K562 (cell line): ENCODE measurements around the gene SOX2. TPM values are rescaled to one million over a fixed set of nuclear protein-coding genes. Genes with fewer than 3 reads are reported as not detected.

Experiments
- ATAC-seq: fragments of 200-7000 bp; cut with Tn5 transposase; 3 replicates; pipeline ENCODE4 v1.9.1; 2020; ENCODE audit warnings: moderate library complexity
- BruUV-seq: library from RNA; stranded (reverse); fragments of 400-500 nt; replicated peaks from 2 replicates; lab custom pipeline; 2021; lab: Mats Ljungman, UMichigan
- CTCF ChIA-PET: fragments of 300-600 bp; formaldehyde crosslinking; extraction: SDS; loops from one replicate; lab custom pipeline; 2021; ENCODE audit warnings: low intra/inter-chr PET ratio; lab: Yijun Ruan, JAX
- POLR2A ChIA-PET: fragments of 300-600, 350-650 bp; sonication (Branson Sonifier 250); formaldehyde crosslinking; extraction: SDS; loops from one replicate; lab custom pipeline; 2021; ENCODE audit warnings: antibody characterized with exemption, inconsistent platforms; lab: Yijun Ruan, JAX
- DNase-seq, 4 experiments: peaks; one replicate each; pipeline versions ENCODE4 v3.0.0 to v3.0.0-alpha.2; 2011 to 2018; ENCODE audit warnings: low spot score in 3 of 4, mixed read lengths in 3 of 4; ENCODE audit errors: extremely low read depth in 1 of 4
- FAIRE-seq: peaks from 2 replicates; lab custom pipeline; 2011; peaks lifted over from hg19 to GRCh38; lab: Jason Lieb, UNC
- H2AFZ ChIP-seq: 2 replicates; pipeline ENCODE4 v1.6.0; 2011; ENCODE audit warnings: low read depth, low read length, control low read depth, inconsistent platforms
- H3K27ac ChIP-seq: fragments of 200-600 bp; 3 replicates; pipeline ENCODE4 v1.8.0; 2011; ENCODE audit warnings: low read depth, mild to moderate bottlenecking, control low read depth, inconsistent platforms, low read length, moderate library complexity, mixed read lengths; ENCODE audit errors: extremely low read depth
- H3K27me3 ChIP-seq, 2 experiments: fragments of 300-600 bp in 1 of 2; 2 replicates in 1 of 2; 3 replicates in 1 of 2; pipeline versions ENCODE4 v1.6.0 to v1.8.0; 2011; ENCODE audit warnings: inconsistent platforms in 2 of 2, low read length in 2 of 2, mild to moderate bottlenecking in 1 of 2, mixed read lengths in 1 of 2, moderate library complexity in 1 of 2; ENCODE audit not compliant: control insufficient read depth in 2 of 2, insufficient read depth in 2 of 2
- H3K36me3 ChIP-seq: fragments of 300-600 bp; 3 replicates; pipeline ENCODE4 v1.8.0; 2011; ENCODE audit warnings: mild to moderate bottlenecking, low read length, inconsistent platforms; ENCODE audit not compliant: control insufficient read depth, insufficient read depth
- H3K4me1 ChIP-seq, 2 experiments: fragments of 200-600 bp in 1 of 2; replicated peaks in 1 of 2; 2 replicates in 1 of 2; 3 replicates in 1 of 2; pipeline versions ENCODE4 v1.5.1 to v1.8.0; 2011; ENCODE audit warnings: inconsistent platforms in 2 of 2, low read length in 2 of 2, mild to moderate bottlenecking in 1 of 2, mixed read lengths in 1 of 2, moderate library complexity in 1 of 2; ENCODE audit not compliant: control insufficient read depth in 2 of 2, insufficient read depth in 2 of 2
- H3K4me2 ChIP-seq: 2 replicates; pipeline ENCODE4 v1.6.1; 2011; ENCODE audit warnings: low read length, control low read depth, inconsistent platforms, mixed read lengths; ENCODE audit not compliant: insufficient read depth
- H3K4me3 ChIP-seq: fragments of 200-600 bp; sonication (generic), shearing (Covaris generic); 2 replicates; pipeline ENCODE4 v1.5.1; 2016; ENCODE audit warnings: control low read depth, inconsistent platforms
- H3K79me2 ChIP-seq: fragments of 200-600 bp; 3 replicates; pipeline ENCODE4 v1.8.0; 2011; ENCODE audit warnings: low read length, inconsistent platforms; ENCODE audit not compliant: control insufficient read depth, insufficient read depth
- H3K9ac ChIP-seq, 2 experiments: 2 replicates each; pipeline versions ENCODE4 v1.6.0 to v1.6.1; 2011; ENCODE audit warnings: low read depth in 2 of 2, low read length in 2 of 2, control low read depth in 1 of 2, inconsistent platforms in 1 of 2, mild to moderate bottlenecking in 1 of 2, mixed read lengths in 1 of 2; ENCODE audit not compliant: insufficient read depth in 1 of 2
- H3K9me1 ChIP-seq: one replicate; pipeline ENCODE4 v1.6.0; 2011; ENCODE audit warnings: inconsistent platforms, mild to moderate bottlenecking, low read length, moderate library complexity; ENCODE audit not compliant: control insufficient read depth, insufficient read depth
- H3K9me3 ChIP-seq: replicated peaks from 2 replicates; pipeline ENCODE4 v1.5.1; 2011; ENCODE audit warnings: low read depth, low read length, inconsistent platforms; ENCODE audit not compliant: control insufficient read depth, insufficient read depth
- H4K20me1 ChIP-seq: replicated peaks from 2 replicates; pipeline ENCODE4 v1.6.1; 2011; ENCODE audit warnings: low read length, inconsistent platforms, mixed read lengths; ENCODE audit not compliant: control insufficient read depth, insufficient read depth
- FOXK2 ChIP-seq, 2 experiments: fragments of 450-650 bp; IDR thresholded peaks in 1 of 2; conservative IDR thresholded peaks in 1 of 2; 2 replicates each; pipeline ENCODE4 v1.6.1; 2016; ENCODE audit warnings: low read depth in 2 of 2, mild to moderate bottlenecking in 1 of 2
- POLR2AphosphoS2 ChIP-seq: IDR thresholded peaks from 2 replicates; pipeline ENCODE4 v1.6.1; 2012; ENCODE audit warnings: low read length, improper control_type of control experiment
- RBM15 ChIP-seq: fragments of 200-400 bp; formaldehyde crosslinking; IDR thresholded peaks from 2 replicates; pipeline ENCODE4 v1.6.1; 2018; ENCODE audit warnings: mild to moderate bottlenecking, low read length, moderate library complexity; ENCODE audit not compliant: insufficient read depth
- TAF1 ChIP-seq: IDR thresholded peaks from 2 replicates; pipeline ENCODE4 v1.6.1; 2011; ENCODE audit warnings: mild to moderate bottlenecking, low read length, moderate library complexity; ENCODE audit not compliant: insufficient read depth, control insufficient read depth, severe bottlenecking; ENCODE audit errors: extremely low read depth
- ZNF717 ChIP-seq: fragments of 250-450 bp; sonication (Bioruptor Pico); IDR thresholded peaks from 2 replicates; pipeline ENCODE4 v1.5.0; 2021
- WGBS: fragments of 100-300 bp; shearing (Covaris generic); methylation state at CpG from one replicate; pipeline ENCODE4 v1.1.6; 2016; ENCODE audit warnings: low coverage, mixed read lengths; ENCODE audit not compliant: insufficient coverage; ENCODE audit errors: missing lambda C conversion rate; 5-methylcytosine and 5-hydroxymethylcytosine counted together
- in situ Hi-C: fragments of 300-500 bp; cut with MboI; formaldehyde crosslinking; loops from 4 replicates; pipeline ENCODE4 v1.15.0; 2018; ENCODE audit warnings: inconsistent platforms, mixed read lengths
- intact Hi-C: fragments of 100-400 bp; cut with micrococcal nuclease; formaldehyde crosslinking; loops from 2 replicates; pipeline ENCODE4 v1.14.2; 2022
- polyA plus RNA-seq, 8 experiments: library from polyadenylated mRNA; depleted of rRNA in 4 of 8; stranded (reverse) in 5 of 8; unstranded in 3 of 8; fragments of >200 nt; fragmentation: Nextera tagmentation in 2 of 8; fragmentation: Illumina TruSeq in 1 of 8; extraction: Ambion mirVana in 2 of 8; extraction: Trizol in 1 of 8; gene quantifications; 2 replicates each; pipeline versions ENCODE4 v1.2.1 to v1.2.3, GENCODE V29; 2011 to 2014; ENCODE audit warnings: inconsistent platforms in 1 of 8, missing spikeins in 1 of 8
- total RNA-seq, 7 experiments: library from RNA; depleted of rRNA in 6 of 7; stranded (reverse); fragments of >200 nt in 6 of 7; fragmentation: Illumina TruSeq in 2 of 7; extraction: Trizol in 2 of 7; gene quantifications; 2 replicates each; pipeline versions ENCODE4 v1.2.1 to v1.2.3, GENCODE V29; 2011 to 2021; ENCODE audit warnings: low replicate concordance in 1 of 7
- TF ChIP-seq, protein P1 (sequence below), 3 experiments: fragments of 200-800 bp in 1 of 3; sonication (Bioruptor generic) in 1 of 3; sonication (generic) in 1 of 3; formaldehyde crosslinking in 1 of 3; IDR thresholded peaks; 2 replicates each; pipeline versions ENCODE4 v1.6.1 to v1.8.0; 2016 to 2022; ENCODE audit warnings: mild to moderate bottlenecking in 2 of 3, missing compliant biosample characterization in 2 of 3, missing genetic modification characterization in 2 of 3, missing genetic modification reagents in 1 of 3
- TF ChIP-seq, protein P2 (sequence below): sonication (generic); formaldehyde crosslinking; IDR thresholded peaks from 2 replicates; pipeline ENCODE4 v1.5.0; 2020; ENCODE audit warnings: missing genetic modification reagents

Gene SOX2
- total and polyA plus RNA-seq, 9 of the 15 experiments (the other 6 are each of a cell fraction or from before 2014, with no cell fraction given) = 0.07 TPM; not detected in 8

DNA sequence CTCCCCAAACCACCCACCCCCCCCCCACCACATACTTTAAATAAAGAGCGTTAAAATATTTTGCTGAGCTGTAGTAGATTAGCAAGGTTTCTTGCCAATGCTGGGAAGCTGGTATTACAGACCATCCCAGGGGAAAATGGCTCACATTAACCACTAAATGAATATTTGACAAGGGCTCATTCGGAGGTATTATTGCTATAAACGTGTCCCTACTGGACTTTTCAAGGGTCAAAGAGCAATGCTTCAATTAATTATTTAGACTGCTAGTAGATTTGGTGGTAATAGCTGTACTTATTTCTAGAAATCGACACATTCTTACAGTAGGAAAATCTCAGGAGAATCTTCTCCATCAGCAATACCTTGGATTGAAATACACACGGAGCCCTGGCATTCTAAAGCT is 5.2 kb downstream of the SOX2 start:
- peaks cover 0 to 10% of the 10 kb centered on the region in 2 experiments; a peak in 4 of 5 replicates for H3K4me1 ChIP-seq
- H3K9me1 ChIP-seq = no peaks in the 10 kb centered on the region
- FAIRE-seq = no peak
- in situ Hi-C loops = loop anchor here (10.0 kb wide), 1 partner anchor 968 kb away; no protein-coding TSS in a partner anchor
- no peak for ATAC-seq
- CTCF ChIA-PET = no interaction called here
- WGBS = 1% methylated on average over 5 of the region's 5 CpGs
- no peak overlapping the region for H3K9ac ChIP-seq
- H3K9me3 ChIP-seq = no peaks in the 10 kb centered on the region
- DNase-seq = no peak
- H4K20me1 ChIP-seq = no peaks in the 10 kb centered on the region; the same call in 1 of the 2 replicates
- BruUV-seq = no TSS peak
- H3K27ac ChIP-seq = no peak overlapping the region
- no peaks in the 10 kb centered on the region for H3K79me2 ChIP-seq
- intact Hi-C loops = no loop called here
- no peak overlapping the region for H2AFZ ChIP-seq
- POLR2A ChIA-PET = no interaction called here
- H3K4me2 ChIP-seq = no peak overlapping the region
- H3K36me3 ChIP-seq = no peaks in the 10 kb centered on the region
- TF ChIP-seq, protein P1, sequence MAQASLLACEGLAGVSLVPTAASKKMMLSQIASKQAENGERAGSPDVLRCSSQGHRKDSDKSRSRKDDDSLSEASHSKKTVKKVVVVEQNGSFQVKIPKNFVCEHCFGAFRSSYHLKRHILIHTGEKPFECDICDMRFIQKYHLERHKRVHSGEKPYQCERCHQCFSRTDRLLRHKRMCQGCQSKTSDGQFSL (CRISPR knock-in tag; IDR thresholded peaks at IDR 0.05) = no peak
- TF ChIP-seq, protein P1 (tag; IDR thresholded peaks at IDR 0.05) = no peak
- TF ChIP-seq, protein P2, sequence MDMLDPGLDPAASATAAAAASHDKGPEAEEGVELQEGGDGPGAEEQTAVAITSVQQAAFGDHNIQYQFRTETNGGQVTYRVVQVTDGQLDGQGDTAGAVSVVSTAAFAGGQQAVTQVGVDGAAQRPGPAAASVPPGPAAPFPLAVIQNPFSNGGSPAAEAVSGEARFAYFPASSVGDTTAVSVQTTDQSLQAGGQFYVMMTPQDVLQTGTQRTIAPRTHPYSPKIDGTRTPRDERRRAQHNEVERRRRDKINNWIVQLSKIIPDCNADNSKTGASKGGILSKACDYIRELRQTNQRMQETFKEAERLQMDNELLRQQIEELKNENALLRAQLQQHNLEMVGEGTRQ = no peak
- TF ChIP-seq ZNF717 = no peak
- TF ChIP-seq RBM15 = no peak
- TF ChIP-seq TAF1 = no peak
- no peak for TF ChIP-seq POLR2AphosphoS2
- TF ChIP-seq FOXK2 (conservative IDR thresholded peaks at IDR 0.05 in 1 of 2, IDR thresholded peaks at IDR 0.05 in 1 of 2; ENCODE audit: low read depth in 2 of 2) = no peak
- H3K27me3 ChIP-seq = peaks cover 14 to 23% of the 10 kb centered on the region in 2 experiments; a peak in 4 of 5 replicates
- no peak overlapping the region for H3K4me3 ChIP-seq
